MCF 10A (cell line): ENCODE results near the gene SSH2. TPM values are rescaled to one million over a fixed set of nuclear protein-coding genes. Genes with fewer than 3 reads are reported as not detected.

ENCODE experiments used
- BruUV-seq: library from RNA; stranded (reverse); fragments of 400-500 nt; replicated peaks from 2 replicates; lab custom pipeline; 2021; lab: Mats Ljungman, UMichigan
- CTCF ChIA-PET: fragments of 300-600 bp; sonication (Branson Sonifier 250); formaldehyde crosslinking; extraction: SDS; loops from one replicate; lab custom pipeline; 2021; ENCODE audit warnings: antibody characterized with exemption, inconsistent platforms; lab: Yijun Ruan, JAX
- POLR2A ChIA-PET: fragments of 300-600, 350-650 bp; sonication (Branson Sonifier 250); formaldehyde crosslinking; extraction: SDS; loops from one replicate; lab custom pipeline; 2020; ENCODE audit warnings: antibody characterized with exemption, inconsistent platforms; lab: Yijun Ruan, JAX
- DNase-seq: peaks from one replicate; pipeline ENCODE4 v3.0.0-alpha.2; 2018; ENCODE audit not compliant: unreplicated experiment
- H3K27ac Mint-ChIP-seq: one replicate; pipeline ENCODE4 v1.8.0; 2022; ENCODE audit warnings: mild to moderate bottlenecking, low read depth, mixed read lengths; ENCODE audit not compliant: unreplicated experiment
- H3K27me3 Mint-ChIP-seq: one replicate; pipeline ENCODE4 v1.8.0; 2022; ENCODE audit warnings: mixed read lengths; ENCODE audit not compliant: insufficient read depth, unreplicated experiment
- H3K36me3 Mint-ChIP-seq: one replicate; pipeline ENCODE4 v1.8.0; 2022; ENCODE audit warnings: mild to moderate bottlenecking, moderate library complexity, mixed read lengths; ENCODE audit not compliant: insufficient read depth, unreplicated experiment
- H3K4me1 Mint-ChIP-seq: one replicate; pipeline ENCODE4 v1.8.0; 2022; ENCODE audit warnings: mixed read lengths; ENCODE audit not compliant: insufficient read depth, unreplicated experiment
- H3K4me3 Mint-ChIP-seq: one replicate; pipeline ENCODE4 v1.8.0; 2022; ENCODE audit warnings: mild to moderate bottlenecking, moderate library complexity, mixed read lengths; ENCODE audit not compliant: unreplicated experiment
- H3K9me3 Mint-ChIP-seq: one replicate; pipeline ENCODE4 v1.8.0; 2022; ENCODE audit warnings: mixed read lengths; ENCODE audit not compliant: unreplicated experiment
- intact Hi-C: fragments of 100-400 bp; cut with micrococcal nuclease; formaldehyde crosslinking; loops from 2 replicates; pipeline ENCODE4 v1.14.1; 2022
- total RNA-seq: library from RNA; stranded (reverse); gene quantifications from 2 replicates; pipeline ENCODE4 v1.2.3, GENCODE V29; 2022
- TF ChIP-seq, protein P1 (sequence below): fragments of 200-600 bp; IDR thresholded peaks from one replicate; pipeline ENCODE4 v1.8.0; 2022; ENCODE audit warnings: antibody characterized with exemption, mild to moderate bottlenecking; ENCODE audit not compliant: unreplicated experiment

SSH2 gene
- total RNA-seq, 1 experiment from 2014 or later: 21.9 TPM

GRCh38 chr17:29749045-29749825 lies 180.8 kb downstream of the SSH2 start:
- no peak for DNase-seq
- ChIA-PET POLR2A (interaction anchor here (1.0 to 3.0 kb wide), 4 partner anchors 9 to 39 kb away, joined by 3 to 15 read pairs (median 5); no protein-coding TSS in a partner anchor), CTCF (interaction anchor here (0.6 to 1.6 kb wide), 3 partner anchors 42 to 182 kb away, joined by 3 to 4 read pairs (median 3); no protein-coding TSS in a partner anchor)
- no peak overlapping the region for H3K4me3 Mint-ChIP-seq
- TF ChIP-seq, protein P1, sequence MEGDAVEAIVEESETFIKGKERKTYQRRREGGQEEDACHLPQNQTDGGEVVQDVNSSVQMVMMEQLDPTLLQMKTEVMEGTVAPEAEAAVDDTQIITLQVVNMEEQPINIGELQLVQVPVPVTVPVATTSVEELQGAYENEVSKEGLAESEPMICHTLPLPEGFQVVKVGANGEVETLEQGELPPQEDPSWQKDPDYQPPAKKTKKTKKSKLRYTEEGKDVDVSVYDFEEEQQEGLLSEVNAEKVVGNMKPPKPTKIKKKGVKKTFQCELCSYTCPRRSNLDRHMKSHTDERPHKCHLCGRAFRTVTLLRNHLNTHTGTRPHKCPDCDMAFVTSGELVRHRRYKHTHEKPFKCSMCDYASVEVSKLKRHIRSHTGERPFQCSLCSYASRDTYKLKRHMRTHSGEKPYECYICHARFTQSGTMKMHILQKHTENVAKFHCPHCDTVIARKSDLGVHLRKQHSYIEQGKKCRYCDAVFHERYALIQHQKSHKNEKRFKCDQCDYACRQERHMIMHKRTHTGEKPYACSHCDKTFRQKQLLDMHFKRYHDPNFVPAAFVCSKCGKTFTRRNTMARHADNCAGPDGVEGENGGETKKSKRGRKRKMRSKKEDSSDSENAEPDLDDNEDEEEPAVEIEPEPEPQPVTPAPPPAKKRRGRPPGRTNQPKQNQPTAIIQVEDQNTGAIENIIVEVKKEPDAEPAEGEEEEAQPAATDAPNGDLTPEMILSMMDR: no peak
- H3K4me1 Mint-ChIP-seq: peaks cover 19% of the 10 kb centered on the region
- H3K27me3 Mint-ChIP-seq: no peaks in the 10 kb centered on the region
- no peaks in the 10 kb centered on the region for H3K9me3 Mint-ChIP-seq
- intact Hi-C loops: no loop called here
- H3K27ac Mint-ChIP-seq: no peak overlapping the region
- H3K36me3 Mint-ChIP-seq: peaks cover 8% of the 10 kb centered on the region
- BruUV-seq: no TSS peak

DNA sequence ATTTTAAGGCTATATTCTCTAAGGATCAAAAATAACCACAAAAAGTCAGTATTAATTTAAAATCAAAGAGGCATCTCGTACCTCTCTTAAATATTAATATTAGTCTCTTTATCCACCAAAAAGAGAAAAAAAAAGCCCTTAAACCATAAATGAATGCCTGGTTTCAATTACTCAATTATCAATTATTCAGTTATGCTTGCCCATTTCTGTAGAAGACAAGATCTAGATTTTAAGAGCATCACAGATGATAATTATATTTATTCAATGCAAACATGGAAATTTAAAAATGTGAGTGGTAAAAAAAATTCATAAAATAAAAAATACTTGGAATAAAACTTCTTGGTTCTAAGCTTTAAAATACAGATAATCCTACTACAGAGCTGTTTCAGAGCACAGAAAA lies 181.6 kb downstream of the SSH2 start:
- Mint-ChIP-seq H3K4me3 (no peak overlapping the region), H3K36me3 (peaks cover 8% of the 10 kb centered on the region), H3K27ac (no peak overlapping the region), H3K9me3 (no peaks in the 10 kb centered on the region), H3K4me1 (peaks cover 19% of the 10 kb centered on the region), H3K27me3 (no peaks in the 10 kb centered on the region)
- CTCF ChIA-PET: interaction anchor here (0.6 to 1.6 kb wide), 3 partner anchors 59 to 183 kb away, joined by 3 to 4 read pairs (median 3); no protein-coding TSS in a partner anchor
- no peak for DNase-seq
- TF ChIP-seq, protein P1: no peak
- BruUV-seq: no TSS peak
- intact Hi-C loops: no loop called here
- POLR2A ChIA-PET: interaction anchor here (1.1 to 2.5 kb wide), 3 partner anchors 12 to 108 kb away, joined by 3 to 12 read pairs (median 9); no protein-coding TSS in a partner anchor

- DNase-seq: no peak
- Mint-ChIP-seq H3K36me3 (peaks cover 4% of the 10 kb centered on the region), H3K4me1 (peaks cover 19% of the 10 kb centered on the region), H3K4me3 (no peak overlapping the region), H3K27me3 (no peaks in the 10 kb centered on the region), H3K9me3 (no peaks in the 10 kb centered on the region), H3K27ac (no peak overlapping the region)
- ChIA-PET POLR2A (interaction anchor here (0.5 to 2.5 kb wide), 8 partner anchors 11 to 519 kb away, joined by 3 to 12 read pairs (median 3); no protein-coding TSS in a partner anchor), CTCF (interaction anchor here (0.8 to 2.1 kb wide), 3 partner anchors 14 to 184 kb away, joined by 3 to 4 read pairs (median 3); no protein-coding TSS in a partner anchor)
- TF ChIP-seq, protein P1: no peak
- intact Hi-C loops: no loop called here
- no TSS peak for BruUV-seq
Measured at GRCh38 chr17:29747660-29748059, 182.4 kb downstream of the SSH2 start.

DNA sequence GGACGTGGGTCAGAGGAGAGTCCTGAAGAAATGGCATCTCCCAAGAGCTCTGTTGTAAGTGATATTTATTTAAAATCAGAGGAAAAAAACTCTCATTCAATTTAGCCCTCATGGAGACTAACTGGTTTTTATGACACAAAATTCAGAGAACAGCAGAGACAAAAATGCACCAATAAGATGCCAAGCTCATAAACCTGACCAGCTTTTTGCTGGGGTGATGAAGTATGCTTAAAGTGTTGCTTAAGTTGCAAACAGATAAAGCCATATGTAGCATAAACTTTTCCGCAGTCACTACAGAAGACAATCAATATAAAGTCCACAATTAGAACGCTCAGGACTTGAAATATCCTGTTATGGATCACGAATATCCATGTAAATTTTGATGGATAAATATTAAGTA lies 183.4 kb downstream of the SSH2 start:
- TF ChIP-seq, protein P1: no peak
- Mint-ChIP-seq H3K9me3 (no peaks in the 10 kb centered on the region), H3K4me3 (no peak overlapping the region), H3K27me3 (no peaks in the 10 kb centered on the region), H3K36me3 (no peaks in the 10 kb centered on the region), H3K27ac (no peak overlapping the region), H3K4me1 (peaks cover 19% of the 10 kb centered on the region)
- POLR2A ChIA-PET: interaction anchor here (0.8 to 2.5 kb wide), 7 partner anchors 14 to 84 kb away, joined by 3 to 12 read pairs (median 6); no protein-coding TSS in a partner anchor
- intact Hi-C loops: no loop called here
- BruUV-seq: no TSS peak
- DNase-seq: no peak
- CTCF ChIA-PET: interaction anchor here (0.5 to 2.1 kb wide), 3 partner anchors 15 to 192 kb away, joined by 3 to 4 read pairs (median 3); no protein-coding TSS in a partner anchor
